SIG-M5 treated with dmso at 0.1 percent for 504 hours (cell line): Measurements from ENCODE around the gene CD7.
A peak's percentile ranks its signal among the peaks of the same experiment; 100 is the strongest.
"Not testable (repeated sequence)": the region's sequence is repeated elsewhere in the genome, so short reads cannot be mapped to it uniquely, and the experiment has no call there.

Experiments
- DNase-seq: peaks from one replicate; lab custom pipeline; 2025; ENCODE audit not compliant: unreplicated experiment; lab: John Stamatoyannopoulos, UW

The CD7 gene

DNA sequence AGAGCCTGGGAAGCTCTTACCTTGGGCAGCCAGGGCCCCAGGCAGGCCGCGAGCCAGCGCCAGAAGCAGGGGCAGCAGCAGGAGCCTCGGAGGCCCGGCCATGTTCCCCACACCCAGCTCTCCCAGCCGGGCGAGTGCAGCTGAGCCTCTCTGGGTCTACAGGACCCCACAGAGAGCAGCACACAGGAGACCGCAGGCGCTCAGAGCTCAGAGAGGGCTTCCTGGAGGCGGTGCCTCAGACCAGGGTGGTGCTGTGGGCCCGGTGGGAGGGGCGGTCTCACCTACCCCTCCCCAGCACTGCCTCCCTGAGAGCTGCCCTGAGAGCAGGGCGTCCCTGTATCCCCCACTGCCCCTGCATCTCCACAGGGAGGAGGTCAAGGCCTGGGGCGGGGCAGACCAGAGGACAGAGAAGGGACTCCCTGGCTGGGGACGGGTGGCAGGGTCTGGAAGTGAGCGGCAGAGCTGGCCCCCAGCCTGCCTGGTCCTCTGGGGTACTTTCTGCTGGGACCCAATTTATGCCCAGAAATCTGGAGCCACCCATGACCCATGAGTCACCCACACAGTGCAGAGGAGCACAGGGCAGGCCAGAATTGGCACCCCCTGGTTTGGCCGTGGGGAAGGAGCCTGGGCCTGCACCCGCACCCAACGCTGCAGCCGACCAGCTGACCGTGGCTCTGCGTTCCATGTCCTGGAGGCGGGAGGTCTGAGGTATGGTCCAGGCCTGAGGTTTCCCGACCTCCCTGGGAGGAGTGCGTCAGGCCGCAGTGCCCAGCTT lies at the start of gene CD7:
Gene CD7, minus strand, starts transcription at position 215 of the 775 bp plus-strand sequence. Its CDS starts 113 bp downstream, at position 102.
- DNase-seq, result no peak

DNA sequence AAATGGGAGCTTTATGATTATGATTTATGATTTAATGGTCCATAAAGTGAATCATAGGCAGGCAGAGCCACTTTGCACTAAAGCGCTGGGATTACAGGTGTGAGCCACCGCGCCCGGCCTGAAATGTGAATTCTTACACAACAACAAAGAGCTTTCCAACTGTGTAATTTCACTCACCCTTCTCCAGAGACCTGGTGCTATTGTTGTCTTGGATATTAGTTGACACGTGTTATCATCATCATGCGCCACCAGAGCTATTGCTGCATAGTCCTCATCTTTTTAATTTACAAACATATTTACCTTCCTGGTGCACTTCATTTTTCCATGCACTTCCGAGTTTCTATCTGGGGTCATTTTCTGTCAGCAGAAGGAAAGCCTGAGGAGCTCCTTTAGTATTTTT lies 49.3 kb upstream of the CD7 start:
- DNase-seq, result no peak

DNA sequence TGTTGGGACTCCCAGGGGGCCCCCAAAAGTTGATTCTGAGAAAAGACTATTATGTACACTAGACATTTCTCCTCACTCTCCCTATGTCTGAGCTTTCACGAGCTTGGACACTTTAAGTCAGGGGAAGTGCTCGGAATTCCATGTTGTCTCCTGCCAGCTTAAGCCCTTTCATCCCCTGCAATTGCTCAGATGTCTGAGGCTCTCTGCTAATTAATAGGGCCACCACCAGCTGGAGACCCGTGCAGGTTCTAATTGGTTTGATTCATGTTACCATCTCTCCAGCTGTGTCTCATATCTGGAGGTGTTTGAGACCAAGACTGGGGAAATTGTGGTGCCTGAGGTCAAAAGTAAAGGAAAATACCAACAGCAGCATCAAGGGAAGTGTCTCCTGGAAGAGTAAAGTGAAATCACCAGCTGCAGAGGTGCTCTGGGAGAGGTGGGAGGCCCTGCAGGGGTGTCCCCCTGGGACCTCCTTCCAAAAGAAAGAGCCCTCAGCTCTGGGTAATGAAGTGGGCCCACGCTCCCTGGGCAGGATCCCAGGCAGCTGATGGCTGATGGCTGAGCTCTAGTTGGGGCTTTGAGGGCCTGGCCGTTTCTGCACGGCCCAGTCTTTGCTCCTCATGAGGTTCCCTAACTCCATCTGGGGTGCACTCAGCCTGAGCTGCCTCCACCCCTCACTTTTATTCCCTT lies 48.3 kb upstream of the CD7 start:
- no peak for DNase-seq

DNA sequence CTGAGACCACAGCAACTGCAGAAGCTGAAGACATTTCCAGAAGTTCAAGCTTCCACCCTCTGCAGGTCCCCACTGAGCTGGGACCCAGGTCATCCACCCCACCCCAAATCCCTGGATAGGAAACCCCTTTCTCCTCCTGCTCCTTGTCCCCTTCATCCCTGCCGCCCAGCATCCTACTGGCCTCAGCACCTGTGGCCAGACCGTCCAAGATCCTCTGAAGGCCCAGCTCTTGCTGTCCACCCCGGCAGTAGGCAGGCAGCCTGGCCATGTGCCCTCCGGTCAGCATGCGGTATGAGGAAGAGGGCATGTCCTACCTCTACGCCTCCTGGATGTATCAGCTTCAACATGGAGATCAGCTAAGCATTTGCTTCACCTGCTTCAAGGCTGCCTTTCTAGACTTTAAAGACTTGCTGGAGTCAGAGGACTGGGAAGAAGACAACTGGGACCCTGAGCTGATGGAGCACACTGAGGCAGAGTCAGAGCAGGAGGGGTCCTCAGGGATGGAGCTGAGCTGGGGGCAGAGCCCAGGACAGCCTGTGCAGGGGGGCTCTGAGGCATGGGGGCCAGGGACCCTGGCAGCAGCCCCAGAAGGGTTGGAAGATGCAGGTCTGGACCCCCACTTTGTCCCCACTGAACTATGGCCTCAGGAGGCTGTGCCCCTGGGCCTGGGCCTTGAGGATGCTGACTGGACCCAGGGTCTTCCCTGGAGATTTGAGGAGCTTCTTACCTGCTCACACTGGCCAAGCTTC lies 44.7 kb upstream of the CD7 start:
- no peak for DNase-seq

DNA sequence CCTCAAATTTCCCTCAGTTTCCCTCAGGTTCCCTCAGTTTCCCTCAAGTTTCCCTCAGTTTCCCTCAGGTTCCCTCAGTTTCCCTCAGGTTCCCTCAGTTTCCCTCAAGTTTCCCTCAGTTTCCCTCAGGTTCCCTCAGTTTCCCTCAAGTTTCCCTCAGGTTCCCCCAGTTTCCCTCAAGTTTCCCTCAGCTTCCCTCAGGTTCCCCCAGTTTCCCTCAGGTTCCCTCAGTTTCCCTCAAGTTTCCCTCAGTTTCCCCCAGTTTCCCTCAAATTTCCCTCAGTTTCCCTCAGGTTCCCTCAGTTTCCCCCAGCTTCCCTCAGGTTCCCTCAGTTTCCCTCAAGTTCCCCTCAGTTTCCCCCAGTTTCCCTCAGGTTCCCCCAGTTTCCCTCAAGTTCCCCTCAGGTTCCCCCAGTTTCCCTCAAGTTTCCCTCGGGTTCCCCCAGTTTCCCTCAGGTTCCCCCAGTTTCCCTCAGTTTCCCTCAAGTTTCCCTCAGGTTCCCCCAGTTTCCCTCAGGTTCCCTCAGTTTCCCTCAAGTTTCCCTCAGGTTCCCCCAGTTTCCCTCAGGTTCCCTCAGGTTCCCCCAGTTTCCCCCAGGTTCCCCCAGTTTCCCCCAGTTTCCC lies 42.2 kb upstream of the CD7 start:
- not testable (repeated sequence) for DNase-seq

DNA sequence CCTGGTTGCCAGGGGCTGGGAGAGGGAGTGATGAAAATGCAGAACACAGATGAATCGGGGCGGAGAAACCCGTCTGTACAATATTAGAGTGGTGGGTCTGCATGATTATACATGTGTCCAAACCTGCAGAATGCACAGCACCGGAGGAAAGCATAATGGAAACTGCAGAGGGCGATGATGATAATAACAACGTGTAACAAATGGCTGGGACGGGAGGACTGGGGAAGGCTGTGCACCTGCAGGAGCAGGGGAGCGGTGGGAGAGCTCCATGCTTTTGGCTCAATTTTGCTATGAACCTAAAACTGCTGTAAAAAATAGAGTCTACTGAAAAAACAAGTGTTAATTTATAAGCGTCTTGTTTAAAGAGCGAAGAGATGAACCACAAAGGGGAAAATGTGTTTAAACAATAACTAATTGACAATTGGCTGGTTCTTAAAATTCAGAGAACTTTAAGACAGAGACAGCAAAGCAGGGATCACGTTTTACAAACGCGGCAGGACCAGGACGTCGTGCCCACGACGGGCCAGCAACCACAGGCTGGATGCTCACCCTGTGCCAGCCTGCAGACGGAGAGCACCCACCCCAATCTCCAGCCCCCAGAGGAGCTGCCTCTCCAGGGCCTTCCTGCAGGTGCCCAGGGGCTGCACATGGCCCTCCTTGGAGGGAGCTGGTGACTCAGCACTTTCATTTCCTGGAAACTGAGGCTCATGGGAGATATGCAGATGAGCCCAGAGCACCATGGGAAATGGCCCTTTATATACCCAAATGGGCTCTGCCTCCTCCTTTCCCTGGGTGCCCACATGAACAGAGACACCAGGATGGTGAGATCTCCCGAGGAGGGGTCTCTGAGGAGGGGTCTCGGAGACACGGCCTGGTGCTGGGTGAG lies 41.3 kb upstream of the CD7 start, which contains the start of gene TEX19:
Gene TEX19, plus strand, starts transcription at position 783 of the 886 bp plus-strand sequence. CDS start 2,904 bp downstream, outside the sequence.
- DNase-seq, result peak; percentile 38

DNA sequence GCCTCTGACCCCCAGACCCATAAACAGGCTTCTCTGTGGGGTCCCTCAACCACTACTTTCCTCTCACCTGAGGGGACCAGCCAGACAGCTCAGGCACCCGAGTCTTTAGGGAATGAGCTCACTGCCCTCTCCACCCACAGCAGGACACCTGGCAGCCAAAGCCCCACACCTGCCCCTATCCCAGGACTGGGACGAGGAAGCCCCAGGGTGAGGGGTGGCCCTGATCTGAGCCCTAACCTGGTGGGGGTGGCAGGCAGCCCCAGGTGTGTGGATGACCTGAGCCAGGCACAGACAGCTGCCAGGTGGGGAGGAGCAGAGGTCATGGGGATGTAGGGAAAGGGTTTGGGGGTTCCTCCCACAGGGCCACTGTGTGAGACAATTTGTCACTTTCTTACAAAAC lies 40.0 kb upstream of the CD7 start:
- no peak for DNase-seq

DNA sequence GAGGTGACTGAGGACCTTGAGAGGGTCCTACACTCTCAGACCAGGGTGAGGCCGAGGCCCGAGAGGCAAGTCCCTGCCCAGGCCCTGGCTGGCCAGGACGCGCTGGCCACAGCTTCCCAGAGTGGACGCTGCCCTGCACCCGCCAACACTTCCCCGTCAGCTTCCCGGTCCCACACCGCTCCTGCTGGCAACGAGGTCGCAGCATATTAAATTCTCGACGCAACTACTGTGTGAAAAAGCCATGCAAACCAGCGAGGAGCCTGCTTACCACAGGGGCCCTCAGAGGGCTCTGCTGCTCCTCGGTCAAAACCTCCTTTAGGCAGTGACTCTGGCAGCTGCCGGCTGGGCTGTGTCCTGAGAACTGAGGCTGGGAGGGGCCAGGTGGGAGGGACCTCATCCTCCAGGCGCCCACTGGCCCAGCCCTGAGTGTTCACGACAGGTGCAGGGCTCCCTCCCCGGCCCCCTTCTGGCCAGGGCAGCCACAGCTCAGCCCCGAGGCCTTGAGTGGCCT lies 39.5 kb upstream of the CD7 start:
- no peak for DNase-seq

DNA sequence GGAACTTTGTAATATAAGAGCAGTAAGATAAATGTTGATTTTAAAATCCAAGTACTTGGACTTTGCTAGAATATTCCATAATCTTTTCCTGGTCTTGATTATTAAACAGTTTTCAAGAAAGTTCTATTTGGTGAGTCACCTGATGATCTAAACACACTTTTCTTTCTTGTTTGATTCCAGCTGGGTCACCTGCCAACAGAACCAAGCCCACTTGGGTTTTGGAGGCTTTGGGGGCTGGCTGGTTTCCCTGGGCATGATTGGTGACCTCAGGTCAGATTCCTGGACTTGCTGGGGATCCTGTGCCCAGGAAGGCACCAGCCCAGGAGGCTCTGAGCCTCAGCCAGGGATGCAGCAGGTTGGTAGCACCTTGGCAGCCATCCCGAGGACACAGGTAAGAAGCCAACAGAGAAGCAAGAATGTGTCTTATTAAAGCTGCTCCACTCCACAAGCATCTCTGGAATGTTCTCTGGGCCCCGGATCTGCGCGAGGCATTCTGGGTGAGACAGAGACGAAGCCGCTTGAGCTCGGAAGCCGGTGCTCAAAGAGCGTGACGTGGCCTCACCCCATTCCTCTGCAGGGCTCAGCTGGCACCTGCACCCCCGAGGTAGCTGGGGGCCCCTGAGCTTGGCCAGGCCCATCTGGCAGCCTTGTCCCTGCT lies 38.5 kb upstream of the CD7 start:
- DNase-seq, result no peak

DNA sequence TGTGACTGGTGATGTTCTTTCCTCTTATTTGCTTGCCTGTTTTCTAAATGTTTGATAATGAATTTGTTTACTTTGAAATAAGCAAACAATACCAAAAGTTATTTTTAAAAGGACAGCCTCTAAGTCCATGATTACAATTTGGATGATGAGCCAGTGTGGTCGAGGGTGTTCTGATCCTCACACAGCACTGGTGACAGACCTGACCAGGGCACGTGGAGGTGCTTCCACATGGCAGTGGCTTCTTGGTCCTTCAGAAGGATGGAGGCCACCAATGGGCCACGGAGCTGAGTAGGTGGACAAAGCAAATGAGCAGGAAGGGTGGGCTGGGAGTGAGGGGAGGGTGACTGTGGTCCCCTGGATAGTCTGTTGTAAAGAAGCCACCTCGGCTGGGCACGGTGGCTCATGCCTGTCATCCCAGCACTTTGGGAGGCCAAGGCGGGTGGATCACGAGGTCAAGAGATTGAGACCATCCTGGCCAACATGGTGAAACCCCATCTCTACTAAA lies 37.4 kb upstream of the CD7 start:
- DNase-seq, result no peak

DNA sequence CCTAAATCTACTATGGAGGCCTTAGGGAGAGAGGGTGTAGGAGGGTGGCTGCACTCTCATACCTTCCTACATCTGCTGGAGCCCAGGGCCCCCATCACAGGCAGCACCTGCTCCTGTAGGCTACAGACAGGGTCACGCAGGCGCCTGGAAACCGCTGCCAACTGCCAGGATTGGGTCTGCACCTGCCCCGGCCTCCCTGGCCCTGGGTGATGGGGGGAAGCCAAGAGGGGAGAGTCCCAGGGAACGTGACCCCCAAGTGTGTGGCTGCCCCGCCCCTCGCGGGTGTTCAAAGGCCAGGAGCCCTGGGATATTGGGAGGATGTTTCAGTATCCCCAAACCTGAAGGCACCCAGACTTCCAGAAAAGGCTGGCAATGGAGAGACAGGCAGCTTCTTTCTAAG lies 36.1 kb upstream of the CD7 start:
- no peak for DNase-seq

DNA sequence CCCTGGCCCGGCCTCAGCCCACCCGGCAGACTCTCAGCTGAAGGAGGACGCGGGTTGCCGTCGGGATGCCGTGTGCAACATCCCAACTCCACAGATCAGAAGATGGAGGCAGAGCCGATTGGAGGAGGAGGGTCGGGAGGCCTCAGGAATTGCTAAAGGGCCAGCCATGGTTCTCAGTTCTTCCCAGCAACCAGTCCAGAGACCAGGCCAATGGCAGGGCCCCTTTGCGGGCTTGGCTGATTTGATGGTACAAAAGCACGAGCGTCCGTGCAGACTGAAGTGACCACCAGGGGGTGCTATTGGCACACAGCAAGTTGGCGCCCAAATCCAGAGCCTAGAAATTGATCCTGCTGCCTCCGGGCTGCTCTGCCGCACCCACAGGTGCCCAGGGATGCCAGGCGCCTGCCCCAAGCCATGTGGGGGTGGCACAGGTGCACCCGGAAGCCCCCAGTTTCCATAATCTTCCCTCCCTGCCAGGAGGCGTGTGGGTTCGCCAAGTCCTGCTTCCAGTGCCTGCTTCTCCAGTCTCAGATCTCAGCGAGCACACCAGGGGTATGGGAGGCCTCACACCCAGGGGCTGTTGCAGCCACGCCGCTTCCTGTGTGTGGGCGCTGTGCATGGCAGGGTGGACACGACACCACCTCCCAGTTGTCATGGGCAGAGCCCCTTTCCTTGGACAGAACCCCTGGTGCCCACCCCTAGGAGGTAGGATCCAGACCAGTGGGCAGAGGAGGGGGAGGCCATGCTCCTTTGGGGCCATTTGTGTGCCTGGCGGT lies 34.5 kb upstream of the CD7 start:
- DNase-seq, result peak; percentile 79

DNA sequence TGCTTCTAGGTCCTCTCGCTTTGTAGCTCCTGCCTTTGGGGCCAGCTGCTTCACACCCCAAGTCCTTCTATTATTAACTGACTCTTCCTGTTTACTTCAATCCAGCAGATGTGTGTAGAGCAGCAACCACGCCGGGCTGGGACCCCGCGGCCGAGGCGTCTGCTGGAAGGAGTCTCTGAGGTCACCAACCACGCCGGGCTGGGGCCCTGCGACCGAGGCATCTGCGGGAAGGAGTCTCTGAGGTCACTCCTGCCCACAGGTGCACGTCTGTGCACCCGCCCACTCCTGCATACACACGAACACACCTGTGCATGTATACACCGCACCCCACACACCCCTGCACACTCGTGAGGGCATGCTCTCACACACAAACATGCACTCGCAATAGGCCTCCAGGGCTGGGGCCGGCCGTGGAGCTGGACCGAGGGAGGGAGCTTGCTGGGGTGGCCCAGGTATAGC lies 33.9 kb upstream of the CD7 start:
- no peak for DNase-seq

DNA sequence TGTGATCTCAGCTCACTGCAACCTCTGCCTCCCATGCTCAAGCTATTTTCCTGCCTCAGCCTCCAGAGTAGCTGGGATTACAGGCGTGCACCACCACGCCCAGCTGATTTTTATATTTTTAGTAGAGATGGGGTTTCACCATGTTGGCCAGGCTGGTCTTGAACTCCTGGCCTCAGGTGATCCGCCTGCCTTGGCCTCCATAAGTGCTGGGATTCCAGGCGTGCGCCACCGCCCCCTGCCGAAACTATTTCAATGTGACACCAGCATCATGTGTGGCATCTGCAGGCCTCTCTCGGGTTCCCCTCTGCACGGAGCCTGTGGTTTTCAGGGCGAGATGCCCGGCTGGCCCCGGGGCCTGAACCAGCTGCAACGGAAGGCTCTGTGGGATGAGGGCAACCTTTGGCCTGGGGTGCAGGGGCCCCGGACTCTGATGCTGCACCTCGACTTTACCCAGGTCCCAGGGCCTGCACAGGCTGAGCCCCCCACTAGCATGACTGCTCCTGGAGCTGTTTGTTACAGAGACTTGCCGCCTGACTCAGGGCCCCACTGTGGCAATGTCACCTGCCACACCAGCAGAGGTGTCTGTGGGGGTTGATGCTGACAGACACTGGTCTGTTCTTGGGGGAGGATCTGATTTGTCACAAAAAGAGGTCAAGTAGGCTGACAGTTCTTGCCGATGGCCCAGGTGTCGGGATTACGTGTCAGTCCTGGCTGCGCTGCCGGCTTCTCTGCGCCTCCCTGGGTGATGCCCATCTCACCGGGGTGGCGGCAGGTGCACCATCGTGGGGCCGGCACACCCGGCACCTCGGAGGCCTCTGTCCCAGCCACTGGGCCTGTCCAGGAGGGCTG lies 33.0 kb upstream of the CD7 start:
- peak; percentile 36 for DNase-seq

DNA sequence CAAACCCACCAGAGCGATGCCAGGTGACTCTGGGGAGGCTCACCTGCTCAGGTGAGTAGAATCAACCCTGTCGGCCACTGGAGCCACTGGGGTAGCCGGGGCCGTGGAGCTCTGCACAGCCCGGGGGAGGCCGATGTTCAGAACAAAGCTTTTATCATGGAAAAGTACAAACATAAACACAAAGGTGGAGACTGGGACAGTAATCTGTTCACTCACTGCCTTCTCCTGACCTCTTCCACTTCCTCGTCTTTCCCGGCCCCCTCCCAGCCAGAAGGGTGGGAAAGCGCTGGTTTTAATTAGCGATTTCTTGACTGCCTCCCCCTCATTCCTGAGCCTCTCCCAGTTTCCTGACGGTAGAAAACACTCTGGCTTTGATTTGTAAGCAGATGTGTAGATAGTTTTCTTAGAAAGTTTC lies 31.9 kb upstream of the CD7 start:
- DNase-seq, result no peak

DNA sequence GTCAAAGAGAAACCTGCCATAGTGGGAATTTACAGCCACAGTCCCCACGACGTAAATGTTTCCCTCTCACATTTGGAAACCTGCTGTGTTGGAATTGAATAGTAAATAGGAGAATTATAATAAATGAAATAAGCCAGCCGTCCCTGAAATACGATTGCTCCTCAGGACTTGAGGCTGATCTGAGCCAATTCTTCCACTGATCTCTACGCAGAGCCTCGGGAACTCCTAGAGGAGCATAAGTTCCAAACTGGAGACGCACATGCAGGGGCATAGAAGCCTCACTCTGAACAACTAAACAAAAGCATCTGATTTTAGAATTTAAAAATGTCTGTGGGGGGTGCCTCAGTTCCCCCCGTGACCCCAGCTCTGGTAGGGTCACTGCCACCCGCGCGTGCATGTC lies 31.5 kb upstream of the CD7 start:
- DNase-seq, result no peak

DNA sequence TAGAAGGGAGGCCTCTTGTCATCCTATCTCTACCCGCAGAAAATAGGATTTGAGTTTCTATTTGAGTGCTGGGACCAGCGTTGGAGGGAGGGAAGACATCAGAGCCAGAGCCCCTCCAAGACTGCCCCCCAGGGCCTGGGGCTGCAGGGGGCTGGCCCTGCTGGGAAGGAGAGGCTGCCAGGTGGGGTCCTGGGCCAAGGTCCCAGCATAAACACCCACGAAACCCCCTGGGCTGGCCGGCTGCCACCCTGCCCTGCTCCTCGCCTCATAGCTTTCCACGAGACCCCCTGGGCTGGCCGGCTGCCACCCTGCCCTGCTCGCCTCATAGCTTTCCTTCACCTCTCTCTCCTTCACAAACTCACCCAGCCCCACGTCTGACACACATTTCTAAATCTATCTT lies 31.0 kb upstream of the CD7 start:
- DNase-seq, result no peak

DNA sequence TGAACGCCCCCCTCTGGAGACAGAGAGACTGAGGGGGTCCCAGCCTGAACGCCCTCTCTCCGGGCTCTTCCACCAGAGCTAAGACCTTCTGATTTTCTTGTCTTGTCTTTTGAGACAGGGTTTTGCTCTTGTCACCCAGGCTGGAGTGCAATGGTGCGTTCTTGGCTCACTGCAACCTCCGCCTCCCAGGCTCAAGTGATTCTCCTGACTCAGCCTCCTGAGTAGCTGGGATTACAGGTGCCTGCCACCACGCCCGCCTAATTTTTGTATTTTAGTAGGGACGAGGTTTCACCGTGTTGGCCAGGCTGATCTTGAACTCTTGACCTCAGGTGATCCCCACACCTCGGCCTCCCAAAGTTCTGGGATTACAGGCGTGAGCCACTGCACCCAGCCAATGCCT lies 30.6 kb upstream of the CD7 start:
- not testable (repeated sequence) for DNase-seq
